Vagina (tissue), 2 donors: ENCODE data around the gene ASNSD1. TPM values are rescaled to one million over a fixed set of nuclear protein-coding genes. Genes with fewer than 3 reads are reported as not detected.
"Not testable (repeated sequence)": the region's sequence is repeated elsewhere in the genome, so short reads cannot be mapped to it uniquely, and the experiment has no call there.

Experiments used
- DNase-seq, 2 donors: peaks; one replicate each; pipeline ENCODE4 v3.0.0-alpha.2; 2017; ENCODE audit errors: extremely low spot score in 2 of 2
- H3K27ac ChIP-seq: fragments of 200-600 bp; sonication (generic); one replicate; pipeline ENCODE4 v1.5.1; 2019
- H3K27me3 ChIP-seq: fragments of 200-600 bp; sonication (generic); one replicate; pipeline ENCODE4 v1.5.1; 2019
- H3K36me3 ChIP-seq, 2 donors: fragments of 200-600 bp; sonication (generic); one replicate each; pipeline ENCODE4 v1.5.1; 2017 to 2019
- H3K4me1 ChIP-seq: fragments of 200-600 bp; sonication (generic); one replicate; pipeline ENCODE4 v1.5.1; 2019
- H3K4me3 ChIP-seq, 2 donors: fragments of 200-600 bp; sonication (generic); 1 replicate in 1 of 2; 2 replicates in 1 of 2; pipeline ENCODE4 v1.5.1; 2016 to 2019
- H3K9me3 ChIP-seq: fragments of 200-600 bp; sonication (generic); one replicate; pipeline ENCODE4 v1.5.1; 2019
- POLR2A ChIP-seq, 2 donors: fragments of 450-650 bp; IDR thresholded peaks; one replicate each; pipeline ENCODE4 v1.6.1; 2017; ENCODE audit warnings: antibody characterized with exemption in 2 of 2, mild to moderate bottlenecking in 2 of 2, moderate library complexity in 2 of 2
- POLR2AphosphoS5 ChIP-seq, 2 donors: sonication (generic); formaldehyde crosslinking; IDR thresholded peaks; one replicate each; pipeline ENCODE4 v1.9.0; 2017; ENCODE audit warnings: antibody characterized with exemption in 2 of 2, mild to moderate bottlenecking in 2 of 2, low read depth in 1 of 2; ENCODE audit not compliant: insufficient read depth in 1 of 2
- intact Hi-C: fragments of 100-400 bp; cut with DNase I; formaldehyde crosslinking; loops from one replicate; pipeline ENCODE4 v1.15.1; 2023
- total RNA-seq: library from RNA; depleted of rRNA; stranded (reverse); fragments of >200 nt; gene quantifications from one replicate; pipeline ENCODE4 v1.2.3, GENCODE V29; 2016
- TF ChIP-seq, protein P1 (sequence below), 3 experiments: fragments of 450-650 bp in 2 of 3; fragments of 200-600 bp in 1 of 3; sonication (generic) in 1 of 3; IDR thresholded peaks; one replicate each; pipeline ENCODE4 v1.5.1; 2017 to 2019; ENCODE audit warnings: antibody characterized with exemption in 3 of 3, mild to moderate bottlenecking in 2 of 3, moderate library complexity in 2 of 3

The ASNSD1 gene
- total RNA-seq, 1 donor from 2014 or later = 44.7 TPM

DNA sequence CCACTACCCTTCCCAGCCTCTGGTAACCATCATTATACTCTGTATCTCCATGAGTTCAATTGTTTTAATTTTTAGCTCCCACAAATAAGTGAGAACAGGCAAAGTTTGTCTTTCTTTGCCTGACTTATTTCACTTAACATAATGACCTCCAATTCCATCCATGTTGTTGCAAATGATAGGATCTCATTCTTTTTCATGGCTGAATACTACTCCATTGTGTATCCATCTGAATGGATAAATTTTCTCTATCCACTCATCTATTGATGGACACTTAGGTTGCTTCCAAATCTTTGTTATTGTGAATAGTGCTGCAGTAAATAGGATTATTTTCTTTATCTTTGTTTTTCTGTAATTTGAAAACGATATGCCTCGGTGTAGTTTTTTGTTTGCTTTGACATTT lies 39.4 kb downstream of the ASNSD1 start:
- Histone ChIP-seq H3K36me3 (no peaks in the 10 kb centered on the region), H3K4me1 (no peaks in the 10 kb centered on the region), H3K27ac (no peak overlapping the region), H3K27me3 (no peaks in the 10 kb centered on the region), H3K4me3 (no peak overlapping the region), H3K9me3 (no peaks in the 10 kb centered on the region)
- no peak for TF ChIP-seq POLR2A (IDR thresholded peaks at IDR 0.05)
- intact Hi-C loops = no loop called here
- no peak for DNase-seq

DNA sequence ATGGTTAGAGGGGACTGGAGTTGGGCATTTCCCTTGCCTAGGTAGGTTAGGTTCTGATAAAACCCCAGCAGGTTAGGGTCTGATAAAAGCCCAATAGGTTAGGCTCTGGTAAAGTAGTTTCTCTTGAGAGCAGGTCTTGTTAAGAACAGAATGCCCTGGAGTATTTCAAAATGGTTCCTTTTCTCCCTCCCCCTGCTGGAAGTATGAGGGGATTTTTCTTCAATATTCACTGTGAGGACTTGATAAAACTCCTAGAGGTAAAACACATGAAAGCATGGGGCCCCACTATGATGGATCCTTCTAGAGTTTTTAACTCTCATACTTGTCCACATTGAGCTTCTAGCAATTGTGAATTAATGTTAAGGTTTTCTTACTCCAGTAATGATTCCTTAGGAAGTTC lies 40.8 kb downstream of the ASNSD1 start:
- no peaks in the 10 kb centered on the region for H3K27me3 ChIP-seq
- no peaks in the 10 kb centered on the region for H3K4me1 ChIP-seq
- no peaks in the 10 kb centered on the region for H3K9me3 ChIP-seq
- no peak for DNase-seq
- no peaks in the 10 kb centered on the region for H3K36me3 ChIP-seq
- TF ChIP-seq POLR2A (IDR thresholded peaks at IDR 0.05) (no peak), POLR2AphosphoS5 (IDR thresholded peaks at IDR 0.05; ENCODE audit: insufficient read depth in 1 of 2, low read depth in 1 of 2) (no peak)
- TF ChIP-seq, protein P1, sequence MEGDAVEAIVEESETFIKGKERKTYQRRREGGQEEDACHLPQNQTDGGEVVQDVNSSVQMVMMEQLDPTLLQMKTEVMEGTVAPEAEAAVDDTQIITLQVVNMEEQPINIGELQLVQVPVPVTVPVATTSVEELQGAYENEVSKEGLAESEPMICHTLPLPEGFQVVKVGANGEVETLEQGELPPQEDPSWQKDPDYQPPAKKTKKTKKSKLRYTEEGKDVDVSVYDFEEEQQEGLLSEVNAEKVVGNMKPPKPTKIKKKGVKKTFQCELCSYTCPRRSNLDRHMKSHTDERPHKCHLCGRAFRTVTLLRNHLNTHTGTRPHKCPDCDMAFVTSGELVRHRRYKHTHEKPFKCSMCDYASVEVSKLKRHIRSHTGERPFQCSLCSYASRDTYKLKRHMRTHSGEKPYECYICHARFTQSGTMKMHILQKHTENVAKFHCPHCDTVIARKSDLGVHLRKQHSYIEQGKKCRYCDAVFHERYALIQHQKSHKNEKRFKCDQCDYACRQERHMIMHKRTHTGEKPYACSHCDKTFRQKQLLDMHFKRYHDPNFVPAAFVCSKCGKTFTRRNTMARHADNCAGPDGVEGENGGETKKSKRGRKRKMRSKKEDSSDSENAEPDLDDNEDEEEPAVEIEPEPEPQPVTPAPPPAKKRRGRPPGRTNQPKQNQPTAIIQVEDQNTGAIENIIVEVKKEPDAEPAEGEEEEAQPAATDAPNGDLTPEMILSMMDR (IDR thresholded peaks at IDR 0.05) = no peak
- intact Hi-C loops = no loop called here
- no peak overlapping the region for H3K27ac ChIP-seq
- H3K4me3 ChIP-seq = no peak overlapping the region

DNA sequence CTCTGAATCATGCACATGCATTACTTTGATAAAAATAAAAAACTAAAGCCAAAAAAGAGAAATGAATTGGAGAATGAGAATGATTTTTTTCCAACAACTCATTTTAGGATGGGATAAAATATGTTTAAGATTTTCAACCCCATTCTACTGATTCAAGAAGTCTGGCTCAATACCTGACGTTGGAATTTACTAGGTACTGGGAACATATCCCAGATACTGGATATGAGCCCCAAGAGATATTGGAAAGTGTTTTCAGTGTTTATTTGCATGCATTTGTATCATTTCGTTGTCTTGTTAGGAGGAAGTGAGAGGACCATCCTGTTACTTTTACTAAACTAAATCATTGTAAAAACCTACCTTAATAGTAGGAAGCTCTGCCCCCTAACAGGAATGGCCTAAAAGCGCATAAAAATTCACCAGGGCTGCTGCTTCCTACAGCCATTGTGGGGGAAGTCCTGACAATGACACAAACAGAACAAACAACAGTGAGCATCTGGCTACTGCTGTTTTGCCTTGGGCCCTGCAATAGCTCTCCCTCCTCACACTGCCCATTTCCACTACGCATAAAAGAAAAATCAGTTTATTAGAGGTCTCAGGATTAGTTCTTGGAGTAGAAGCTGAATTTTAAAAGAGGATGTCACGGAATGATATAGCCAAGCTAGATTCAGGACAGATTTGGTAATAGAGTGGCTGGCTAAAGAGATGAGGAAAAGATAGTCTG lies 48.4 kb downstream of the ASNSD1 start:
- Histone ChIP-seq H3K4me3 (no peak overlapping the region), H3K4me1 (no peaks in the 10 kb centered on the region), H3K9me3 (no peaks in the 10 kb centered on the region), H3K36me3 (peaks cover 0 to 5% of the 10 kb centered on the region in 2 donors), H3K27me3 (no peaks in the 10 kb centered on the region), H3K27ac (no peak overlapping the region)
- TF ChIP-seq POLR2A (IDR thresholded peaks at IDR 0.05) (no peak), POLR2AphosphoS5 (IDR thresholded peaks at IDR 0.05; ENCODE audit: insufficient read depth in 1 of 2, low read depth in 1 of 2) (no peak)
- TF ChIP-seq, protein P1 (IDR thresholded peaks at IDR 0.05) = no peak
- no peak for DNase-seq
- intact Hi-C loops = no loop called here

DNA sequence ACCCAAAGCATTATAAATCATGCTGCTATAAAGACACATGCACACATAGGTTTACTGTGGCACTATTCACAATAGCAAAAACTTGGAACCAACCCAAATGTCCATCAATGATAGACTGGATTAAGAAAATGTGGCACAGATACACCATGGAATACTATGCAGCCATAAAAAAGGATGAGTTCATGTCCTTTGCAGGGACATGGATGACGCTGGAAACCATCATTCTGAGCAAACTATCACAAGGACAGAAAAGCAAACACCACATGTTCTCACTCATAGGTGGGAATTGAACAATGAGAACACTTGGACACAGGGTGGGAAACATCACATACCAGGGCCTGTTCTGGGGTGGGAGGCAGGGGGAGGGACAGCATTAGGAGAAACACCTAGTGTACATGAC lies 56.3 kb downstream of the ASNSD1 start:
- DNase-seq, H3K36me3 ChIP-seq, H3K4me3 ChIP-seq, H3K4me1 ChIP-seq, H3K27me3 ChIP-seq, intact Hi-C loops, H3K9me3 ChIP-seq, H3K27ac ChIP-seq: not testable (repeated sequence)

DNA sequence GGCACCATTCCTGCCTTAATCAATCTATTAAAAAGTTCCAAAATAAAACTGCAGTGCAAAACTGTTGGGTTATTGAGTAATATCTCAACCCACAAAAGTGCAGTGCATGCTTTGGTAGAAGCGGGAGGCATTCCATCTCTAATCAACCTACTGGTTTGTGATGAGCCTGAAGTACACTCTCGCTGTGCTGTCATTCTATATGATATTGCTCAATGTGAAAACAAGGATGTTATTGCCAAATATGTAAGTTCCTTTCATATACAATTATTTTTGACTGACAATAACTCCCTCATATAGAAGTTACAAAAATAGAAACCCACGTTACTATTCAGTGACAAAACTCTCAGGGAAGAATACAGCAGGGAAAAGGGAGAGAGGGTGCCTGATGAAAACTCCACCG lies 58.3 kb downstream of the ASNSD1 start:
- no peak for TF ChIP-seq POLR2AphosphoS5 (IDR thresholded peaks at IDR 0.05; ENCODE audit: insufficient read depth in 1 of 2, low read depth in 1 of 2)
- TF ChIP-seq, protein P1 (IDR thresholded peaks at IDR 0.05) = no peak
- TF ChIP-seq POLR2A (IDR thresholded peaks at IDR 0.05) = no peak
- Histone ChIP-seq H3K4me3 (no peak overlapping the region), H3K27me3 (no peaks in the 10 kb centered on the region), H3K4me1 (no peaks in the 10 kb centered on the region), H3K9me3 (no peaks in the 10 kb centered on the region), H3K36me3 (no peaks in the 10 kb centered on the region), H3K27ac (no peak overlapping the region)
- intact Hi-C loops = no loop called here
- DNase-seq = no peak

Other genes starting within 250 kb of the ASNSD1 start
- 30.7 TPM for gene WDR75, start 220.0 kb upstream of the ASNSD1 start, total RNA-seq
- gene SLC40A1, start 80.7 kb upstream of the ASNSD1 start, total RNA-seq = 53.3 TPM
- gene ANKAR, start 13.2 kb downstream of the ASNSD1 start, total RNA-seq = 17.4 TPM
- gene OSGEPL1, start 101.3 kb downstream of the ASNSD1 start, total RNA-seq = 8.1 TPM
- 58.9 TPM for gene ORMDL1, start 122.9 kb downstream of the ASNSD1 start, total RNA-seq
- 20.1 TPM for gene PMS1, start 123.0 kb downstream of the ASNSD1 start, total RNA-seq